Measurements from ENCODE around the gene RASL11B. TPM values are rescaled to one million over a fixed set of nuclear protein-coding genes. Genes with fewer than 3 reads are reported as not detected.

The RASL11B gene
- total RNA-seq, 4 donors from 2014 or later = 0.54 TPM; not detected in 3

GRCh38 chr4:52869656-52870055 is 7.5 kb downstream of the RASL11B start:
- Histone ChIP-seq H3K4me1 (peaks cover 0 to 3% (median 0%) of the 10 kb centered on the region in 4 donors), H3K36me3 (no peaks in the 10 kb centered on the region), H3K9me3 (no peaks in the 10 kb centered on the region), H3K4me3 (no peak overlapping the region), H3K27me3 (no peaks in the 10 kb centered on the region), H3K27ac (no peak overlapping the region)
- TF ChIP-seq, protein P1, sequence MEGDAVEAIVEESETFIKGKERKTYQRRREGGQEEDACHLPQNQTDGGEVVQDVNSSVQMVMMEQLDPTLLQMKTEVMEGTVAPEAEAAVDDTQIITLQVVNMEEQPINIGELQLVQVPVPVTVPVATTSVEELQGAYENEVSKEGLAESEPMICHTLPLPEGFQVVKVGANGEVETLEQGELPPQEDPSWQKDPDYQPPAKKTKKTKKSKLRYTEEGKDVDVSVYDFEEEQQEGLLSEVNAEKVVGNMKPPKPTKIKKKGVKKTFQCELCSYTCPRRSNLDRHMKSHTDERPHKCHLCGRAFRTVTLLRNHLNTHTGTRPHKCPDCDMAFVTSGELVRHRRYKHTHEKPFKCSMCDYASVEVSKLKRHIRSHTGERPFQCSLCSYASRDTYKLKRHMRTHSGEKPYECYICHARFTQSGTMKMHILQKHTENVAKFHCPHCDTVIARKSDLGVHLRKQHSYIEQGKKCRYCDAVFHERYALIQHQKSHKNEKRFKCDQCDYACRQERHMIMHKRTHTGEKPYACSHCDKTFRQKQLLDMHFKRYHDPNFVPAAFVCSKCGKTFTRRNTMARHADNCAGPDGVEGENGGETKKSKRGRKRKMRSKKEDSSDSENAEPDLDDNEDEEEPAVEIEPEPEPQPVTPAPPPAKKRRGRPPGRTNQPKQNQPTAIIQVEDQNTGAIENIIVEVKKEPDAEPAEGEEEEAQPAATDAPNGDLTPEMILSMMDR (IDR thresholded peaks at IDR 0.05) = no peak
- TF ChIP-seq POLR2A (IDR thresholded peaks at IDR 0.05) = no peak
- no peak for DNase-seq

GRCh38 chr4:52870225-52870624 is 8.1 kb downstream of the RASL11B start:
- Histone ChIP-seq H3K27me3 (no peaks in the 10 kb centered on the region), H3K36me3 (no peaks in the 10 kb centered on the region), H3K4me1 (peaks cover 0 to 3% (median 0%) of the 10 kb centered on the region in 4 donors), H3K27ac (no peak overlapping the region), H3K9me3 (no peaks in the 10 kb centered on the region), H3K4me3 (no peak overlapping the region)
- TF ChIP-seq, protein P1 (IDR thresholded peaks at IDR 0.05) = no peak
- TF ChIP-seq POLR2A (IDR thresholded peaks at IDR 0.05) = no peak
- DNase-seq = no peak

DNA sequence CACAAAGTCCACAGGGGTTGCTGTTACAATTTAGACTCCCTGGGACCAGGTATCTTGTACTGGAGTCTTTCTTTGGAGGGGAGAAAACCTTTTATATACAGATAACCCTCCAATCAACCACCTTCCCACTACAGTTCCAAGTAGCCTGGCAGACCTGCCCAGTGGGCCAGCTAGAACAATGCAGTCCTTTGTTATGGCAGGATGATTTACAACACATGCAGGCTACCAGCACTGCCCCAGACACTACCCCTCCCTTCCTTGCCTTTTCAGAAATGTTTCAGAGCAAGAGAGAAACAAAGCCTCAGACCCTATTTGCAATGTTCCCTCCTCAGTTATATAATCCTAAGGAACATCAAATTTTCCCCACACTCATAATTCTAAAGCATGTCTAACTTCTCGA is 11.1 kb downstream of the RASL11B start:
- H3K9me3 ChIP-seq = no peaks in the 10 kb centered on the region
- TF ChIP-seq, protein P1 (IDR thresholded peaks at IDR 0.05) = no peak
- no peak overlapping the region for H3K4me3 ChIP-seq
- no peak overlapping the region for H3K27ac ChIP-seq
- H3K27me3 ChIP-seq = no peaks in the 10 kb centered on the region
- no peaks in the 10 kb centered on the region for H3K36me3 ChIP-seq
- no peak for DNase-seq
- peaks cover 0 to 3% (median 0%) of the 10 kb centered on the region in 4 donors for H3K4me1 ChIP-seq

- TF ChIP-seq POLR2A (IDR thresholded peaks at IDR 0.05) = no peak
- no peaks in the 10 kb centered on the region for H3K36me3 ChIP-seq
- no peak for DNase-seq
- H3K27ac ChIP-seq = no peak overlapping the region
- no peaks in the 10 kb centered on the region for H3K27me3 ChIP-seq
- H3K4me3 ChIP-seq = no peak overlapping the region
- no peaks in the 10 kb centered on the region for H3K9me3 ChIP-seq
- peaks cover 0 to 3% (median 0%) of the 10 kb centered on the region in 4 donors for H3K4me1 ChIP-seq
Measured at GRCh38 chr4:52873861-52874343, 11.8 kb downstream of the RASL11B start.

- TF ChIP-seq, protein P1 (IDR thresholded peaks at IDR 0.05) = no peak
- no peak for TF ChIP-seq POLR2A (IDR thresholded peaks at IDR 0.05)
- Histone ChIP-seq H3K36me3 (no peaks in the 10 kb centered on the region), H3K27me3 (no peaks in the 10 kb centered on the region), H3K4me3 (no peak overlapping the region), H3K27ac (no peak overlapping the region), H3K9me3 (no peaks in the 10 kb centered on the region), H3K4me1 (no peaks in the 10 kb centered on the region)
- no peak for DNase-seq
Measured at GRCh38 chr4:52874948-52875347, 12.8 kb downstream of the RASL11B start.

DNA sequence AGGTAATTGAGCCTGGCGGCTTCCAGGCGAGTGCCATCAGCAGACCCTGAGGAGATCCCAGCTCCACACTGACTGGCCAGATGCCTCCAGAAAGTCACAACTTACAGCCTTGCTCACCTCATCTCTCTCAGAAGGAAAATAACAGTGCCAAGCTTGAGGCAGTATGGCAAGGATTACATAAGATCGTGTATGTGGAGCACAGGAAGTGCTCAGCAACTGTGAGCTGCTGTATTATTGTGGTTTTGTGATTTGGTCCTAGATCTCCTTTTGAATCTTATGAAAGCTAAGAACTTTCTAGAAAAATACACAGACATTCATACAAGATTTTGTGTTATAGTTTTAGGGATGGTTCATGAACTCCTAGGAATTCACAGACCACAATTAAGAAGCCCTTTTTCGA is 14.0 kb downstream of the RASL11B start:
- TF ChIP-seq, protein P1 (IDR thresholded peaks at IDR 0.05) = no peak
- no peak for TF ChIP-seq POLR2A (IDR thresholded peaks at IDR 0.05)
- Histone ChIP-seq H3K4me1 (no peaks in the 10 kb centered on the region), H3K4me3 (no peak overlapping the region), H3K27ac (no peak overlapping the region), H3K9me3 (no peaks in the 10 kb centered on the region), H3K27me3 (no peaks in the 10 kb centered on the region), H3K36me3 (no peaks in the 10 kb centered on the region)
- no peak for DNase-seq

Data from Peyer's patch (tissue), 4 donors.